ENCODE measurements around the gene PCSK6. TPM values are rescaled to one million over a fixed set of nuclear protein-coding genes. Genes with fewer than 3 reads are reported as not detected.

The PCSK6 gene
- total RNA-seq, 1 experiment from 2014 or later = 2.9 TPM

- Mint-ChIP-seq H3K27ac (no peak overlapping the region), H3K4me3 (no peak overlapping the region), H3K4me1 (peaks cover 10% of the 10 kb centered on the region; the same call in 1 of the 2 replicates), H3K9me3 (no peaks in the 10 kb centered on the region), H3K27me3 (ENCODE audit: low read depth) (no peaks in the 10 kb centered on the region), H3K36me3 (no peaks in the 10 kb centered on the region)
- TF ChIP-seq ARID4B (CRISPR knock-in tag; IDR thresholded peaks at IDR 0.05; ENCODE audit: borderline replicate concordance) (no peak), NR2C2 (CRISPR knock-in tag; IDR thresholded peaks at IDR 0.05) (no peak), ZNF281 (CRISPR knock-in tag; IDR thresholded peaks at IDR 0.05) (no peak), RORB (CRISPR knock-in tag; IDR thresholded peaks at IDR 0.05) (no peak), E2F4 (CRISPR knock-in tag; IDR thresholded peaks at IDR 0.05; ENCODE audit: borderline replicate concordance, low read depth) (no peak), ERG (CRISPR knock-in tag; IDR thresholded peaks at IDR 0.05) (no peak), ZBTB21 (CRISPR knock-in tag; IDR thresholded peaks at IDR 0.05; ENCODE audit: borderline replicate concordance) (no peak), USF2 (CRISPR knock-in tag; IDR thresholded peaks at IDR 0.05) (no peak), FOXK1 (CRISPR knock-in tag; IDR thresholded peaks at IDR 0.05) (no peak), SMAD3 (CRISPR knock-in tag; IDR thresholded peaks at IDR 0.05; ENCODE audit: borderline replicate concordance) (no peak), MXD4 (CRISPR knock-in tag; IDR thresholded peaks at IDR 0.05; ENCODE audit: borderline replicate concordance) (no peak), ZNF416 (CRISPR knock-in tag; IDR thresholded peaks at IDR 0.05) (no peak), PRDM15 (CRISPR knock-in tag; IDR thresholded peaks at IDR 0.05) (no peak), ETV6 (CRISPR knock-in tag; IDR thresholded peaks at IDR 0.05) (no peak), PRRX2 (CRISPR knock-in tag; IDR thresholded peaks at IDR 0.05) (no peak)
- ChIA-PET POLR2A (no interaction called here), CTCF (interaction anchor here (1.9 kb wide), 1 partner anchor 25 kb away, joined by 5 read pairs; no protein-coding TSS in a partner anchor)
- DNase-seq (ENCODE audit: low spot score) (no peak), ATAC-seq (no peak)
Observed at GRCh38 chr15:101526890-101527289, 37.4 kb upstream of the PCSK6 start.
